BLaER1 (cell line): Measurements from ENCODE around the gene PRR5L.

Experiments used
- H3K27ac ChIP-seq: shearing (Covaris generic); formaldehyde crosslinking; 2 replicates; pipeline ENCODE4 v1.8.1; 2022
- H3K27me3 ChIP-seq: shearing (Covaris generic); formaldehyde crosslinking; 2 replicates; pipeline ENCODE4 v1.8.1; 2022
- H3K36me3 ChIP-seq: shearing (Covaris generic); formaldehyde crosslinking; 2 replicates; pipeline ENCODE4 v1.8.1; 2022
- H3K4me1 ChIP-seq: shearing (Covaris generic); formaldehyde crosslinking; 2 replicates; pipeline ENCODE4 v1.8.1; 2022
- H3K4me2 ChIP-seq: shearing (Covaris generic); formaldehyde crosslinking; 2 replicates; pipeline ENCODE4 v1.8.1; 2022
- H3K4me3 ChIP-seq: shearing (Covaris generic); formaldehyde crosslinking; 2 replicates; pipeline ENCODE4 v1.8.1; 2022
- H3K9ac ChIP-seq: shearing (Covaris generic); formaldehyde crosslinking; 2 replicates; pipeline ENCODE4 v1.8.1; 2022
- H3K9me3 ChIP-seq: shearing (Covaris generic); formaldehyde crosslinking; 2 replicates; pipeline ENCODE4 v1.8.1; 2022
- H4K20me1 ChIP-seq: shearing (Covaris generic); formaldehyde crosslinking; 2 replicates; pipeline ENCODE4 v1.8.1; 2022
- Cebpa-rat ChIP-seq: shearing (Covaris generic); IDR thresholded peaks from 2 replicates; pipeline ENCODE4 v1.8.1; 2022

Gene PRR5L

DNA sequence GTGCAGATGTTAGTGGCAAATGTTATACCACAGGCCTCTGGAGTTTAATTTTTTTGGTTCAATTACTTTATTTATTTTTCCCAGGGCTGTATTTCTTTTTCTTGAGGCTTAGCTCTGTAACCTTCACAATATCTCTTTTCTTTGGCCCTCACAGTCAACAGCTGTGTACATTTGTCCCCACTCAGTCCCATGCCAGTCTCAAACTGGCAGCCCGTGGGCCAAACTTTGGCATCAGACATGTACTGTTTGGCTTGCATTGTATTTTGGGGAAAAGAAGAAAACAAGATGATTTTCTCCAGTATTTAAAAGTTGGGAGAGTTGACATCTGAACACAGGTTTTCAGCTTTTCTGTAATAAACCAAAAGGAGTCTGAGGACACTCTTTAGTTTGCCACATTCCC, 87.1 kb downstream of the PRR5L start:
- peaks cover 16% of the 10 kb centered on the region for H3K4me1 ChIP-seq
- H4K20me1 ChIP-seq: no peaks in the 10 kb centered on the region
- H3K36me3 ChIP-seq: peaks cover 57% of the 10 kb centered on the region
- H3K9ac ChIP-seq: no peak overlapping the region
- H3K4me2 ChIP-seq: no peak overlapping the region
- no peak for TF ChIP-seq Cebpa-rat
- H3K4me3 ChIP-seq: no peak overlapping the region
- H3K27me3 ChIP-seq: peaks cover 2% of the 10 kb centered on the region; the same call in 1 of the 2 replicates
- H3K9me3 ChIP-seq: no peaks in the 10 kb centered on the region
- H3K27ac ChIP-seq: no peak overlapping the region

- Histone ChIP-seq H4K20me1 (no peaks in the 10 kb centered on the region), H3K4me1 (peaks cover 4% of the 10 kb centered on the region), H3K4me3 (no peak overlapping the region), H3K36me3 (peaks cover 50% of the 10 kb centered on the region), H3K9me3 (no peaks in the 10 kb centered on the region), H3K27me3 (no peaks in the 10 kb centered on the region), H3K9ac (no peak overlapping the region), H3K27ac (no peak overlapping the region), H3K4me2 (no peak overlapping the region)
- TF ChIP-seq Cebpa-rat: no peak
These were observed 89.3 kb downstream of the PRR5L start for GRCh38 chr11:36385121-36385970.

- H3K4me2 ChIP-seq: no peak overlapping the region
- no peak overlapping the region for H3K4me3 ChIP-seq
- H3K4me1 ChIP-seq: peaks cover 14% of the 10 kb centered on the region
- no peaks in the 10 kb centered on the region for H4K20me1 ChIP-seq
- no peaks in the 10 kb centered on the region for H3K27me3 ChIP-seq
- no peak overlapping the region for H3K9ac ChIP-seq
- H3K36me3 ChIP-seq: peaks cover 41% of the 10 kb centered on the region
- TF ChIP-seq Cebpa-rat: no peak
- no peaks in the 10 kb centered on the region for H3K9me3 ChIP-seq
- no peak overlapping the region for H3K27ac ChIP-seq
These were observed 90.3 kb downstream of the PRR5L start for GRCh38 chr11:36386411-36386810.

DNA sequence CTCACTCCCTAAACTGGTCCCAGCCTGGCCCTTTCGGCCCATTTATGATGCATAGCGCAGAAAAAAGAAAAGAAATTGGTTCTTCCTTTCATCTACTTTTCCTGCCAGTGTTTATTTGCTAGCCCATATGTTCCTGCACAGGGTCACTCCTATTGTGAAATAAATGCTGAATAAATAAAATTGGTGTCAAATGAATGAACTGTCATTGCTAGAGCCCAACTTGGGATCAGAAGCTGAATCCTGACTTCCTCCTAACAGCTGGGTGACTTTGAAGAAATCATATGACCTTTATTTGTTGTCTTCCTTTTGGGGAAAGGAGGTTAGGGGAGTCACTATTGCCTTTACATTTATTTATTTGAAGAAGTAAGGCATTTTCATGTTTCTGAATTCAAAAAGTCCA, 92.0 kb downstream of the PRR5L start:
- peaks cover 25% of the 10 kb centered on the region for H3K36me3 ChIP-seq
- no peak overlapping the region for H3K9ac ChIP-seq
- no peak overlapping the region for H3K27ac ChIP-seq
- H3K4me3 ChIP-seq: no peak overlapping the region
- no peaks in the 10 kb centered on the region for H3K9me3 ChIP-seq
- H3K27me3 ChIP-seq: no peaks in the 10 kb centered on the region
- peaks cover 17% of the 10 kb centered on the region for H3K4me1 ChIP-seq
- no peak overlapping the region for H3K4me2 ChIP-seq
- H4K20me1 ChIP-seq: no peaks in the 10 kb centered on the region
- no peak for TF ChIP-seq Cebpa-rat

DNA sequence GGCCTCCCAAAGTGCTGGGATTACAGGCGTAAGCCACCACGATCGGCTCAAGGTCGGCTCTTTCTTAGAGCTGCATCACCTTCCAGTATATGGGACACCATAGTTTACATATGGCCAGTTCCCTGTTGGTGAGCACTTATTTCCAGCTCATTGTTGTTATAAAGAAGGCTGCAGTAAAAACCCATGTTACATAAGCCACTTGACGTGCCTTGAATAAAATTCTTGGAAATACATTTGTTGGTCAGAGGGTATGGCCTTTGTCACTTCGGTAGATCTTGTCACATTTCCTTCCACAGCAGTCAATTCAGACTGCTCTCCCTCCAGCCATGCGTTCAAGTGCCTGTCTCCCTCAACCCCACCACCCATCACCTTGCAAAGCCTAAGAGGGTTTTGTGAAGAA, 92.9 kb downstream of the PRR5L start:
- H4K20me1 ChIP-seq: no peaks in the 10 kb centered on the region
- H3K27ac ChIP-seq: no peak overlapping the region
- peaks cover 17% of the 10 kb centered on the region for H3K4me1 ChIP-seq
- H3K9ac ChIP-seq: no peak overlapping the region
- H3K4me3 ChIP-seq: no peak overlapping the region
- no peak for TF ChIP-seq Cebpa-rat
- no peaks in the 10 kb centered on the region for H3K27me3 ChIP-seq
- peaks cover 27% of the 10 kb centered on the region for H3K36me3 ChIP-seq
- H3K4me2 ChIP-seq: no peak overlapping the region
- no peaks in the 10 kb centered on the region for H3K9me3 ChIP-seq

GRCh38 chr11:36389811-36390210, 93.7 kb downstream of the PRR5L start:
- Histone ChIP-seq H3K27ac (no peak overlapping the region), H3K4me3 (no peak overlapping the region), H3K9ac (no peak overlapping the region), H3K4me1 (peaks cover 20% of the 10 kb centered on the region), H3K36me3 (peaks cover 29% of the 10 kb centered on the region), H3K27me3 (no peaks in the 10 kb centered on the region), H3K4me2 (no peak overlapping the region), H3K9me3 (no peaks in the 10 kb centered on the region), H4K20me1 (no peaks in the 10 kb centered on the region)
- no peak for TF ChIP-seq Cebpa-rat

DNA sequence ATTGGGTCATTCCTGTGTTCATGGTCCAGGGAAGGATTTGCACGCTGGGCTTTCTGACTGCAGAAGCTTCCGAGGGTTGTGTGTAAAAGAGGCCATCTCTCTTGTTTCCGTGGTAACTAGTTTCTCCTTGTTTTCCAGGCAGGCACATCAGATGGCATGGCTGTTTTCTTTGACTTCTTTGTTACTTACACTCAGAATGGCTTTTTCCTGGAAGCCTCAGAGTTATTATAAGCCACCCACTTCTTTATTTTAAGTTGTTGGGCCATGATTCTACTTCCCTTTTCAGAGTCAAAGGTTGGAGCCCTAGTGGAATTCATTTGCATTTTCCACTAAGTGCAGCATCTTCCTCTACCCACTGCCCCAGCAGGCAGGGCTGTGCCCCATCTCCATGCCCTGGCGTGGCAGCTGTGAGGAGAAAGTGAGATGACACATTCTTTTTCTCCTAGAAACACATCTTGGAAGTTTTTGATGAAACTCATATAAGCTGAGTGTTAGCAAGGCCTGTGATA, 94.9 kb downstream of the PRR5L start:
- no peak for TF ChIP-seq Cebpa-rat
- Histone ChIP-seq H3K27me3 (no peaks in the 10 kb centered on the region), H3K4me2 (peak overlapping the region; percentile 52), H3K9me3 (no peaks in the 10 kb centered on the region), H3K9ac (no peak overlapping the region), H3K4me3 (no peak overlapping the region), H3K4me1 (peaks cover 23% of the 10 kb centered on the region), H3K36me3 (peaks cover 28% of the 10 kb centered on the region), H3K27ac (no peak overlapping the region), H4K20me1 (no peaks in the 10 kb centered on the region)

- peaks cover 35% of the 10 kb centered on the region for H3K36me3 ChIP-seq
- no peaks in the 10 kb centered on the region for H3K27me3 ChIP-seq
- no peak overlapping the region for H3K27ac ChIP-seq
- no peak overlapping the region for H3K4me2 ChIP-seq
- no peak overlapping the region for H3K9ac ChIP-seq
- TF ChIP-seq Cebpa-rat: no peak
- no peaks in the 10 kb centered on the region for H3K9me3 ChIP-seq
- H3K4me3 ChIP-seq: no peak overlapping the region
- peaks cover 23% of the 10 kb centered on the region for H3K4me1 ChIP-seq
- no peaks in the 10 kb centered on the region for H4K20me1 ChIP-seq
These were observed 96.1 kb downstream of the PRR5L start for GRCh38 chr11:36392196-36392595.

- H3K4me3 ChIP-seq: no peak overlapping the region
- no peaks in the 10 kb centered on the region for H3K9me3 ChIP-seq
- no peak for TF ChIP-seq Cebpa-rat
- H4K20me1 ChIP-seq: no peaks in the 10 kb centered on the region
- H3K36me3 ChIP-seq: peaks cover 53% of the 10 kb centered on the region
- no peak overlapping the region for H3K9ac ChIP-seq
- H3K27me3 ChIP-seq: no peaks in the 10 kb centered on the region
- peaks cover 23% of the 10 kb centered on the region for H3K4me1 ChIP-seq
- no peak overlapping the region for H3K4me2 ChIP-seq
- no peak overlapping the region for H3K27ac ChIP-seq
These were observed 98.0 kb downstream of the PRR5L start for GRCh38 chr11:36394056-36394455.

GRCh38 chr11:36394926-36395325, 98.8 kb downstream of the PRR5L start:
- Histone ChIP-seq H3K4me1 (peaks cover 23% of the 10 kb centered on the region), H3K36me3 (peaks cover 62% of the 10 kb centered on the region), H3K4me2 (0 out of 2 replicates have a peak overlapping the region, but pooled peaks have one; percentile 1), H3K9me3 (no peaks in the 10 kb centered on the region), H3K4me3 (no peak overlapping the region), H4K20me1 (no peaks in the 10 kb centered on the region), H3K27ac (no peak overlapping the region), H3K27me3 (no peaks in the 10 kb centered on the region), H3K9ac (no peak overlapping the region)
- no peak for TF ChIP-seq Cebpa-rat
